Measurements from ENCODE around the gene SLC12A5.

- TF ChIP-seq, protein P1, sequence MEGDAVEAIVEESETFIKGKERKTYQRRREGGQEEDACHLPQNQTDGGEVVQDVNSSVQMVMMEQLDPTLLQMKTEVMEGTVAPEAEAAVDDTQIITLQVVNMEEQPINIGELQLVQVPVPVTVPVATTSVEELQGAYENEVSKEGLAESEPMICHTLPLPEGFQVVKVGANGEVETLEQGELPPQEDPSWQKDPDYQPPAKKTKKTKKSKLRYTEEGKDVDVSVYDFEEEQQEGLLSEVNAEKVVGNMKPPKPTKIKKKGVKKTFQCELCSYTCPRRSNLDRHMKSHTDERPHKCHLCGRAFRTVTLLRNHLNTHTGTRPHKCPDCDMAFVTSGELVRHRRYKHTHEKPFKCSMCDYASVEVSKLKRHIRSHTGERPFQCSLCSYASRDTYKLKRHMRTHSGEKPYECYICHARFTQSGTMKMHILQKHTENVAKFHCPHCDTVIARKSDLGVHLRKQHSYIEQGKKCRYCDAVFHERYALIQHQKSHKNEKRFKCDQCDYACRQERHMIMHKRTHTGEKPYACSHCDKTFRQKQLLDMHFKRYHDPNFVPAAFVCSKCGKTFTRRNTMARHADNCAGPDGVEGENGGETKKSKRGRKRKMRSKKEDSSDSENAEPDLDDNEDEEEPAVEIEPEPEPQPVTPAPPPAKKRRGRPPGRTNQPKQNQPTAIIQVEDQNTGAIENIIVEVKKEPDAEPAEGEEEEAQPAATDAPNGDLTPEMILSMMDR (IDR thresholded peaks at IDR 0.05), result no peak
- TF ChIP-seq POLR2A (IDR thresholded peaks at IDR 0.05), result no peak
- no peak for TF ChIP-seq EP300 (IDR thresholded peaks at IDR 0.05)
Observed at GRCh38 chr20:46006022-46006705, 22.9 kb upstream of the SLC12A5 start.

All from stomach (tissue), 4 donors.